Measurements from ENCODE around the gene GMDS. TPM values are rescaled to one million over a fixed set of nuclear protein-coding genes. Genes with fewer than 3 reads are reported as not detected.

Gene GMDS
- total RNA-seq, 1 donor from 2014 or later, result 12.6 TPM

DNA sequence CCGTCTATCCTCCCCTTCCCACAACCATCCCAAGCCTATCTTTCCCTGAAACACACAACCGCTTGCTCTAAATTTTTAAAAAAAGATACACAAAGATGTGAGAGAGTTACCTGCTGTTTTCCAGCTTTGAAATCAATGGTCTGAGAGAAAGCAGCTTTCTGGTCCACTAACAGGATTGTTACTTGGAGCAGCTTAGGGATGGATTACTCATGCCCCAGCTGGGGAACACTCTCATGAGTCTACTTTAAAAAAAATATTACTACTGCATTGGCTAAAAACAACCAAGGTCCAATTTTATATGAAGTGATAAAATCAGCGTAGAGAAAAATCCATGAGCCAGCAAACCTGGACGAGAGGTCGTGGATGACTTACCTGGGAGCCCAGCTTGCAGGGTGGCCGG lies 665.3 kb downstream of the GMDS start:
- DNase-seq, result no peak

DNA sequence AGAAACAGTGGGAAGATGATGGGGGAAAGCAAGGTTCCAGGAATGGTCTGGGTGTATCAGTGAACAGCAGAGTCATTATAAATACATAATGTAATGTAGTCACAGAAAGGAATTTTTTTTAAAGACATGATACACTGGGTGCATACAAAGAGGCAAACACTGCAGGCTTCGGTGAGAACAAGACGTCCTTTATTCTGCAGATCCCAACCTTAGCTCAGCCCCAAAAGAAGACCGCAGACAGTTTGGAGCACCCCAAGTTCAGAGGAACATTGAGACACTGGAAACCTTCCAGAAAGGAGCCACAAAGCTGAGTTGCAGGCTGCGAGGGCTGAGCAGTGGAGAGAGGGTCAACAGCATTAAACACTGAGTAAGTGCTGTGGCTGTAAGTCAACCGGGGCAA lies 666.3 kb downstream of the GMDS start:
- DNase-seq, result no peak

GRCh38 chr6:1577896-1578745 lies 667.3 kb downstream of the GMDS start:
- DNase-seq, result no peak

DNA sequence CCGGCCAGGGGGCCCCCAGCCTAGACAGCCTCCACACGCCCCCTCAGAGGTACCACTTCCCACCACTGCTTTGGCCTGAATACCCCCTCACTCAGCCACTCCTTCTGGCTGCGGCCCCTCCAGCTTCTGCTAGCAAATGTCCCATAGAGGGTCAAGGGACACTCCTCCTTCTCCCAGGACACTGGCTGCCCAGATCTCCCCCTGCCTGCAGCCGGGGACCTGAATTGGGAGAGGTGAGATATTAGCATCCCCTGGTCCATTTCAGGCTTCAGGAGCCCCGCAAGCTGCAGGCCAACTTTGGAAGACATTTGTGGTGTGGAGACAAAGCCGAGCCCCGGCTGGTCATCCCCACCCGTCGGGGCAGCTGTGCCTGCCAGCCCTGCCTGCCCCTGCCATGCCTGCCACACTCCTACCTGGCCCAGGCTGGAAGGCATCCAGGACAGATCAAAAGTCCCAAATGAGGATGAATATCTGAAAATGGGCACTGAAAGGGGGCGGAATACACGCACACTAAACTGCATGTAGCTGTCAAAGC lies 668.2 kb downstream of the GMDS start:
- DNase-seq, result no peak

DNA sequence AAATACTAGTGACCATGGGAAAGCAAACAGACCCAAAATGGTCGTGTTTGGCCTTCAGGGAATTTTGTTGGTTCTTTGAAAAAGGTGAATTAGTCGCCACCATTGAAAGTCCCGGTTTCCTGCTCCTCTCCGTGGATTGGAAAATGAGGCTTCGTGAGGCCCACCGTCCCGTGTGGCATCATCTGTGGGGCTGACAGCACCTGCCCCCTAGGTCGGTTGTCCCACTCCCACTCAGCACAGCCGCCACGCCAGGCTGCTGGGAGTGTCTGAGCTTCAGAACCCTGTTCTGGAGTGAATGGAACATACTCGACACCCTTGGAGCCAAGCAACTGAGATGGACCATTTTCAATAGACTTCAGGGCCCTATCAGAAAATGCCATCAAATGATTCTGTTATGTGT lies 668.7 kb downstream of the GMDS start:
- DNase-seq, result no peak

- DNase-seq, result no peak
These were observed 669.2 kb downstream of the GMDS start for GRCh38 chr6:1576166-1576565.

DNA sequence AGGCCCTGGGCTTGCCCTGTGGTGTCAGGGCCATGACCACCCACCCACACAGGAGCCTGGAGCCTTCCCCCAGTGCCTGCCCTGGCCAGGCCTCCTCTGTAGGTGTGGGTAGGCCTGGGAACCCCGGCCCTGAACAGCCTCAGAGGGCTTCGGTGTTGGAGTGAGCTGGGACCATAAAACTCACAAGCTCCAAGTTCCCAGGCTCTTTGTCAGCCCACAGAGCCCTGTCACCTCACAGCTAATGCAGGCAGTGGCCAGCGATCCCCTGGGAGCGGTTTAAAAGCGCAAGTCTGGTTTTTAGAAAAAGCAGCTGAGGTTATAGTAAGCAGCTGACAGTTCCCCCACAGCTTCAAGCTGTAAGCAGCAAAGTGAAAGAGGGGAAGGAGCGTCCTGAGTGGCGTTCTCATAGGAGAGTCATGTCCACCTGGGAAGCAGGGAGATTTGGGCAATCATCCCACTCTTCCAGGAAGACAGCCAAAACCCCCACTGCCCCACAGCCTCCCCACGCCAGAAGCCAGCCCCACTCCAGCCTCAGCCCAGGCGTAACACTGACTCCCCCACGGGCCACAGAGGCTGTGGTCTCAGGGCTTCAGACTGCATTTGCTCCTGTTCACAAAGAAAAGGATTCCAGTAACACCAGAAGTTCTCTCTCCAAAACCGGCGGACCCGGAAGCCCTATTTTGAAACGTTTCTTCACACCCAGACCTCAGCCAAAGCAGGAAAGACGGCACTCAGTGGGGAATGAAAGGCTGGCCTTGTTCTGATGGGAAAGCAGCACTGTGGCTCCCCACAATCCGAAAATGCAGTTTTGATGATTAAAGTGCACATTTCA lies 670.0 kb downstream of the GMDS start:
- DNase-seq, result no peak

DNA sequence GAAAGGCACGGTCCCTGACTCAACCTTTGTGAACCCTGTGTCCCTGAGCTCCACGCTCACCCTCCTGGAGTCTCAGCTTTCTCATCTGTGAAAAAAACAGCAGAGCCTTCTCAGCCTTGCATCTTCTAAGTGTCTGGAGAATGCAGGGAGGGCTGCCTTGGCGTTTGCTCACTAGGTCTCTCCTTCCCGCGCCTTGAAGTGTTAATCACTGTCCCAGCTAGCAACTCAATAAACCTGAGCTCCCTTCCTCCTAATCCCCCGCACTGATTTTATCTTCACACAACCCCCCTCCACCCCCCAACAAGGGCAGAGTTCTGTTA lies 670.6 kb downstream of the GMDS start:
- DNase-seq, result no peak

- no peak for DNase-seq
These were observed 671.2 kb downstream of the GMDS start for GRCh38 chr6:1574083-1574761.
